Ovary (tissue), 3 donors: ENCODE measurements around the gene CNP.

ENCODE experiments used
- CTCF ChIP-seq, 3 donors: fragments of 450-650 bp in 2 of 3; fragments of 200-600 bp in 1 of 3; IDR thresholded peaks; one replicate each; pipeline versions ENCODE4 v1.5.1 to v1.8.0; 2016 to 2022; ENCODE audit warnings: antibody characterized with exemption in 3 of 3, mild to moderate bottlenecking in 1 of 3
- POLR2A ChIP-seq: fragments of 450-650 bp; IDR thresholded peaks from one replicate; pipeline ENCODE4 v1.6.1; 2017; ENCODE audit warnings: antibody characterized with exemption, mild to moderate bottlenecking, moderate library complexity
- donor health status: DM: no; HTN: no; CAD: no.

DNA sequence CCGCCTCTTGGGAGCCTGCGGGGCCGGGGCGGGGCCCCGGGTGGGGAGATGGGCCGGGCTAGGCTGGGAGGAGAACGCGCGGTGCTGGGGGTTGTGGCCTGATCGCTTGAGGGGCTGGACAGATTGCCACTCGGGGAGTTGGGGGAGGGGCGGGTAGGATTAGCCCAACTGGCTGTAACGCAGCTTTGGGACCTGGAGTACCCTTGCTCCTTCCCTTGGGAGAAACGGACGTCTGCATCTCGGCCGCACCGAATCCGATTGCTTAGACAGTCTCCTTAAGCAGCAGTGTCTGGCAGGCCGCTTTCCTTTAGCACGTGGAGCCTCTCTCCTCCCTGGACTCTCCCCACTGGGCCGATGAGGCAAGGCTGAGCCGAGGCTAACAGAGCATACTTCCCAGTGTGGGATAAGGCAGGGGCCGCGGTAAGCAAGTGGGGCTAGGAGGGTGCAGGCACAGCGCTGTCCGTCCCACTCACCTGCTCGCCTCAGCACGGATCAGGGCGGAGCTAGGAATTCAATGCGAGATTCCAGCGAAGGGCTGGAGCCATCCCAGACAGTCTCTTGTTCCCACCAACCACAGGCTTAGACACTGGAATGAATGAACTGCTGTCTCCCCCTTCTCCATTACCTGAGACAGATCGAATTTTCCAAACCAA is 47.3 kb upstream of the CNP start:
- TF ChIP-seq CTCF (IDR thresholded peaks at IDR 0.05) (no peak), POLR2A (no peak)
